Esophagus squamous epithelium (tissue), 5 donors: Measurements from ENCODE around the gene ANKRD44. TPM values are rescaled to one million over a fixed set of nuclear protein-coding genes. Genes with fewer than 3 reads are reported as not detected.

Experiments used
- DNase-seq: peaks from one replicate; lab custom pipeline; 2025; lab: John Stamatoyannopoulos, UW
- H3K27ac ChIP-seq, 4 donors: fragments of 200-600 bp; sonication (generic); one replicate each; pipeline ENCODE4 v1.5.1; 2016 to 2019; ENCODE audit warnings: mild to moderate bottlenecking in 1 of 4
- H3K27me3 ChIP-seq, 4 donors: fragments of 200-600 bp; sonication (generic); 1 replicate in 3 of 4; 2 replicates in 1 of 4; pipeline versions ENCODE4 v1.5.1 to v1.6.0; 2017 to 2021; ENCODE audit warnings: antibody characterized with exemption in 1 of 4
- H3K36me3 ChIP-seq, 3 donors: fragments of 200-600 bp; sonication (generic); one replicate each; pipeline ENCODE4 v1.5.1; 2016 to 2019
- H3K4me1 ChIP-seq, 3 donors: fragments of 200-600 bp; sonication (generic); one replicate each; pipeline ENCODE4 v1.5.1; 2017 to 2019
- H3K4me3 ChIP-seq, 4 donors: fragments of 200-600 bp; sonication (generic); 1 replicate in 3 of 4; 2 replicates in 1 of 4; pipeline ENCODE4 v1.5.1; 2016 to 2019; ENCODE audit warnings: mild to moderate bottlenecking in 2 of 4, moderate library complexity in 1 of 4
- H3K9me3 ChIP-seq, 3 donors: fragments of 200-600 bp; sonication (generic); one replicate each; pipeline ENCODE4 v1.5.1; 2016 to 2019
- CTCF ChIP-seq, 6 experiments: fragments of 450-650 bp in 4 of 6; fragments of 200-600 bp in 2 of 6; sonication (generic) in 2 of 6; IDR thresholded peaks; one replicate each; pipeline ENCODE4 v1.5.1; 2016 to 2019; ENCODE audit warnings: antibody characterized with exemption in 6 of 6, mild to moderate bottlenecking in 4 of 6, moderate library complexity in 4 of 6
- POLR2A ChIP-seq, 4 donors: fragments of 450-650 bp; IDR thresholded peaks; one replicate each; pipeline ENCODE4 v1.6.1; 2017; ENCODE audit warnings: antibody characterized with exemption in 4 of 4, mild to moderate bottlenecking in 4 of 4, moderate library complexity in 3 of 4
- WGBS, 2 donors: methylation state at CpG; one replicate each; pipeline ENCODE4 v1.1.5; 2018; 5-methylcytosine and 5-hydroxymethylcytosine counted together
- intact Hi-C: fragments of 100-400 bp; cut with DNase I; formaldehyde crosslinking; loops from one replicate; pipeline ENCODE4 v1.15.0; 2022
- total RNA-seq, 4 donors: library from RNA; depleted of rRNA; stranded (reverse); fragments of >200 nt; gene quantifications; one replicate each; pipeline ENCODE4 v1.1.0, GENCODE V29; 2016
- donor health status: DM: yes; HTN: yes; CAD: no.

The ANKRD44 gene
- total RNA-seq, 4 donors from 2014 or later: 4.5 to 54.0 (median 11.4) TPM

- intact Hi-C loops: no loop called here
- Histone ChIP-seq H3K9me3 (no peaks in the 10 kb centered on the region), H3K4me1 (peaks cover 0 to 10% (median 0%) of the 10 kb centered on the region in 3 donors), H3K36me3 (no peaks in the 10 kb centered on the region), H3K27ac (no peak overlapping the region), H3K4me3 (no peak overlapping the region), H3K27me3 (peaks cover 0 to 11% (median 0%) of the 10 kb centered on the region in 4 donors)
- DNase-seq: no peak
- TF ChIP-seq POLR2A (IDR thresholded peaks at IDR 0.05) (no peak), CTCF (IDR thresholded peaks at IDR 0.05) (no peak)
Measured at GRCh38 chr2:197315371-197315770, 4.8 kb upstream of the ANKRD44 start.

DNA sequence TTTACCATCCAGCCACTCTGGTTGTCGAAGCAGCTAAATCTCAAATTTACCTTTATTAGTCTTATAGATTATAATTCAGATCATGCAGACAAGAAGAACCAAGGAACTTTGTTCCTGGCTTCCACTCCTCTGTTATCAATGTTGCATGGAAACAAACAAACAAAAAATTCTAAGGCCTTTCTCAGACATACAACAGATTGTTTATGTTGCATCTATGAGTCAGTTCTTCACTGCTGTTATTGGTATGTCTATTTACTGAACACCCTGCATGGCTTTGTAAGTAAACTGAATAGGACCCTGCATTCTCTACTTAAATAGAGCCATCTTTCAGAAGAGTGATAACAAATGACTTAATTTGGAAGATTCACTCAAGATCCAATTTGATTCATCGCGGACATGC is 1.6 kb upstream of the ANKRD44 start:
- DNase-seq: no peak
- 89 to 98% methylated on average over 3 of the region's 3 CpGs for WGBS, 2 donors

GRCh38 chr2:197311421-197312033 is 947 bp upstream of the ANKRD44 start:
- intact Hi-C loops: loop anchor here (5.0 kb wide), 1 partner anchor 124 kb away; no protein-coding TSS in a partner anchor
- peak overlapping the region in 1 of 4 donors; percentile 71 for H3K27ac ChIP-seq
- no peaks in the 10 kb centered on the region for H3K9me3 ChIP-seq
- no peak for DNase-seq
- peak overlapping the region in 3 of 4 donors; percentile 66 to 84 (median 69) for H3K4me3 ChIP-seq
- H3K36me3 ChIP-seq: no peaks in the 10 kb centered on the region
- 47% methylated on average over 6 of the region's 6 CpGs for WGBS, 2 donors
- peaks cover 0 to under 1% (median 0%) of the 10 kb centered on the region in 4 donors for H3K27me3 ChIP-seq
- peaks cover 0 to 37% (median 6%) of the 10 kb centered on the region in 3 donors for H3K4me1 ChIP-seq
- TF ChIP-seq POLR2A (IDR thresholded peaks at IDR 0.05) (no peak), CTCF (IDR thresholded peaks at IDR 0.05) (no peak)

More for the DNA sequence above, 1.6 kb upstream of the ANKRD44 start:
- no peak overlapping the region for H3K27ac ChIP-seq
- H3K9me3 ChIP-seq: no peaks in the 10 kb centered on the region
- H3K36me3 ChIP-seq: no peaks in the 10 kb centered on the region
- H3K4me3 ChIP-seq: no peak overlapping the region
- TF ChIP-seq POLR2A (IDR thresholded peaks at IDR 0.05) (no peak), CTCF (IDR thresholded peaks at IDR 0.05) (no peak)
- intact Hi-C loops: loop anchor here (5.0 kb wide), 1 partner anchor 125 kb away; no protein-coding TSS in a partner anchor
- H3K27me3 ChIP-seq: peaks cover 0 to 7% (median 0%) of the 10 kb centered on the region in 4 donors
- peaks cover 0 to 30% (median 3%) of the 10 kb centered on the region in 3 donors for H3K4me1 ChIP-seq

GRCh38 chr2:197310987-197311420 is 424 bp upstream of the ANKRD44 start:
- intact Hi-C loops: loop anchor here (5.0 kb wide), 1 partner anchor 124 kb away; no protein-coding TSS in a partner anchor
- H3K27me3 ChIP-seq: no peaks in the 10 kb centered on the region
- H3K4me1 ChIP-seq: peaks cover 0 to 42% (median 11%) of the 10 kb centered on the region in 3 donors
- H3K36me3 ChIP-seq: no peaks in the 10 kb centered on the region
- TF ChIP-seq POLR2A (IDR thresholded peaks at IDR 0.05) (no peak), CTCF (IDR thresholded peaks at IDR 0.05) (no peak)
- H3K9me3 ChIP-seq: no peaks in the 10 kb centered on the region
- 0% methylated on average over 1 of the region's 22 CpGs; no CpG with 5 or more reads in 1 of the 2 donors for WGBS, 2 donors
- H3K4me3 ChIP-seq: peak overlapping the region; percentile 45 to 84 (median 68)
- peak; percentile 36 for DNase-seq
- H3K27ac ChIP-seq: peak overlapping the region; percentile 71 to 94 (median 84)

- H3K9me3 ChIP-seq: no peaks in the 10 kb centered on the region
- WGBS, 2 donors: 3 to 10% methylated on average over 6 to 9 of the region's 30 CpGs
- peaks cover 0 to 53% (median 13%) of the 10 kb centered on the region in 3 donors for H3K4me1 ChIP-seq
- peak overlapping the region; percentile 78 to 94 (median 86) for H3K27ac ChIP-seq
- no peak for DNase-seq
- peak overlapping the region; percentile 45 to 84 (median 68) for H3K4me3 ChIP-seq
- H3K36me3 ChIP-seq: no peaks in the 10 kb centered on the region
- no peaks in the 10 kb centered on the region for H3K27me3 ChIP-seq
- intact Hi-C loops: loop anchor here (5.0 kb wide), 1 partner anchor 122 kb away; no protein-coding TSS in a partner anchor
- TF ChIP-seq CTCF (IDR thresholded peaks at IDR 0.05) (no peak), POLR2A (IDR thresholded peaks at IDR 0.05) (peak in 1 of 4 donors; percentile 21)
Measured at GRCh38 chr2:197309691-197310231, 819 bp downstream of the ANKRD44 start.
